Measurements from ENCODE around the gene CBX7.
"Not testable (repeated sequence)": the region's sequence is repeated elsewhere in the genome, so short reads cannot be mapped to it uniquely, and the experiment has no call there.

The CBX7 gene

GRCh38 chr22:39174498-39175352 lies 22.2 kb upstream of the CBX7 start:
- in situ Hi-C loops (cut with MboI; ENCODE audit: low sequenced_read_pairs): loop anchor here (5.0 kb wide), 1 partner anchor 138 kb away; no protein-coding TSS in a partner anchor

- in situ Hi-C loops (cut with MboI; ENCODE audit: low sequenced_read_pairs): no loop called here
Observed at GRCh38 chr22:39173787-39174497, 21.5 kb upstream of the CBX7 start.

DNA sequence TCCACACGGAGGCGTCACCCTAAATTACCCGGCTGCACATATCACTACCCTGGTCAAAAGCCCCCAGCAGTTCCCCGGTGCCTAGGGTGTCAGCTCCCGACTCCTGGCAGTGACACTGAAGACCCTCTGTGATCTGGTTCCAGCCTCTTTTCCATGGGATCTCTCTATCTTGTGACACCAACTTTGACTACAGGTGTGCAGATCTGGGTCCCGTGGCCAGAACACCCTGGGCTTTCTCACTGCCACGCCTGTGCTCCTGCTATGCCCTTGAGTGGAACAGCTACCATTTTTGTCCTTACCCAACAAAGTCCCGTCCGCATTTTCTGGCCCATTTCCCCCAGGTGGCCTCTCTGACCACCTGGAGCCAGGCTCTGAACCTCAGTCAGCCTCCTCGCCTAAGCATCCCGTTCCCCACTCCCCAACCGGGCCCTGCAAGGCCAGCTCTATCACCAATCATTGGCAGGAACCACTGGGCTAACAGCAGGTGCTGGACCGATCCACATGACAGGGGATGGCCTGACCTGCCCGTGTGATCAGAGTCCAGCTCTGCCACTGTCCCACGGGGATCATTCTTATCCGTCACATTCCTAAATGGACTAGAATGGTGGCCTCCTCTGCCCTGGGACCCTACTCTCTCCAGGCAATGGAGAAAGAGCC lies 20.7 kb upstream of the CBX7 start:
- in situ Hi-C loops (cut with MboI; ENCODE audit: low sequenced_read_pairs): no loop called here

- in situ Hi-C loops (cut with MboI; ENCODE audit: low sequenced_read_pairs): not testable (repeated sequence)
Observed at GRCh38 chr22:39172265-39173049, 20.0 kb upstream of the CBX7 start.

- in situ Hi-C loops (cut with MboI; ENCODE audit: low sequenced_read_pairs): no loop called here
Observed at GRCh38 chr22:39171623-39172264, 19.3 kb upstream of the CBX7 start.

GRCh38 chr22:39170825-39171622 lies 18.5 kb upstream of the CBX7 start:
- in situ Hi-C loops (cut with MboI; ENCODE audit: low sequenced_read_pairs): no loop called here

DNA sequence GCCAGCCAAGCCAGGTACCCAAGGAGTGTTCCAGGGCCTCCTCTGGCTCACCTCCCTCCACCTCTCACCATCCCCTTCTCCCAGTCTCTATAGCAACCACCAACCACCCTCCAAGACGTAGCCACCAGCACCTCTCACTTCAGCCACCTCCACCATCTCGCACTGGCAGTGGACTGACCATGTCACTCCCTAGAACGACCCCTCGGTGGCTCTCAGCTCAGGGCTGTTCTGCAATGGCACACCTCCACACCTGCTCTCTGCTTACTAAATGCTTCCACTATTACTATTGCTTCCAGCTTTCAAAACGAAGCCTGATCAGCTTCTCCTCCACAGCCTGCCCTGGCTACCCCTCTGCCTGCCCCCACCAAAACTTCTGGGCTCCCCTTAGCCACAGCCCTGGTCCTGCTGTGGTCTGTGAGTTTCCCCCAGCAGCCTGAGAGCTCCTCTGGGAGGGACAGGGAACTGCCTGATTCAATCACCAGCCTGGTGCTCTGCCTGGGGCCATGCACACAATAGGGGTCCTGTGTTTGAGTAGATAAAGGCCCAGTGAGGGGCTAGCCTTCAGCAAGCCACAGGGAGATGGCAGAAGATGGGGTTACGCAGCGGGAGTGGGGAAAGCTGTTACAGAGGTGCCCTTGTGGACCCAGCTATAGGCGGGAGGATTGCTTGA lies 17.5 kb upstream of the CBX7 start:
- in situ Hi-C loops (cut with MboI; ENCODE audit: low sequenced_read_pairs): no loop called here

- in situ Hi-C loops (cut with MboI; ENCODE audit: low sequenced_read_pairs): no loop called here
Observed at GRCh38 chr22:39166547-39166946, 14.1 kb upstream of the CBX7 start.

- in situ Hi-C loops (cut with MboI; ENCODE audit: low sequenced_read_pairs): not testable (repeated sequence)
Observed at GRCh38 chr22:39156093-39156492, 3.6 kb upstream of the CBX7 start.

GRCh38 chr22:39155421-39155820 lies 2.9 kb upstream of the CBX7 start:
- in situ Hi-C loops (cut with MboI; ENCODE audit: low sequenced_read_pairs): no loop called here

- in situ Hi-C loops (cut with MboI; ENCODE audit: low sequenced_read_pairs): no loop called here
Observed at GRCh38 chr22:39153220-39153717, 789 bp upstream of the CBX7 start.

GRCh38 chr22:39152024-39152510 lies 413 bp downstream of the CBX7 start:
- in situ Hi-C loops (cut with MboI; ENCODE audit: low sequenced_read_pairs): no loop called here

DNA sequence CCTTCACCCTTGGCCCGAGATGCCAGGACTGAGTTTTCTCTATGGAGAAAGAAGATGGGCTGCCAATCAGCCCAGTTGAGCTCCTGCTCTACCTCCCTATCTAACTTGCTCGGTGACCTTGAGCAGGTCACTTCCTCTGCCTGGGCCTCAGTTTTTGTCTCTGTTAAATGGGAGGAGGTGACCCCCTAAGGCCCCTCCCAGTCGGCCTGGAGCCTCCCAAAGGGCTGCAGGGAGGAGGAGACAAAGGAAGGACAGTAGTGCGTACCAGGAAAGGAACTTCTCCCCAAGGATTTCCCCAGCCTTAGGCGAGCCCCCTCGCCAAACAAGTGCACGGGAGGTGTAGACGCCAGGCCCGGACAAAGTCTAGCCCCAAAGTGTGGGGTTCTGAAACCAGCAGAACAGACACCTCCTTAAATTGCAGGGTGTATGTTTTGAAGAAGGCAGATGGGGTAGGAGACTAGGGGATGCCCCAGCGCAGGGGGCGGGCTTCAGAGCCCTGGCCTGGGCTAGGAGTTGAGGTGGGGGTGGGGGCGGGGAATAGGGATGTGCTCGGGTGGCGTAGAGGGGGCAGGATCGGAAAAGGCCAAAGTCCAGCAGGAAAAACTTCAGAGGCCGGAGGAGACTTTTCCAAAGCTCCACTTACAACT lies 1.0 kb downstream of the CBX7 start:
- in situ Hi-C loops (cut with MboI; ENCODE audit: low sequenced_read_pairs): no loop called here

- in situ Hi-C loops (cut with MboI; ENCODE audit: low sequenced_read_pairs): no loop called here
Observed at GRCh38 chr22:39150848-39151215, 1.6 kb downstream of the CBX7 start.

GRCh38 chr22:39149915-39150847 lies 2.3 kb downstream of the CBX7 start:
- in situ Hi-C loops (cut with MboI; ENCODE audit: low sequenced_read_pairs): no loop called here

DNA sequence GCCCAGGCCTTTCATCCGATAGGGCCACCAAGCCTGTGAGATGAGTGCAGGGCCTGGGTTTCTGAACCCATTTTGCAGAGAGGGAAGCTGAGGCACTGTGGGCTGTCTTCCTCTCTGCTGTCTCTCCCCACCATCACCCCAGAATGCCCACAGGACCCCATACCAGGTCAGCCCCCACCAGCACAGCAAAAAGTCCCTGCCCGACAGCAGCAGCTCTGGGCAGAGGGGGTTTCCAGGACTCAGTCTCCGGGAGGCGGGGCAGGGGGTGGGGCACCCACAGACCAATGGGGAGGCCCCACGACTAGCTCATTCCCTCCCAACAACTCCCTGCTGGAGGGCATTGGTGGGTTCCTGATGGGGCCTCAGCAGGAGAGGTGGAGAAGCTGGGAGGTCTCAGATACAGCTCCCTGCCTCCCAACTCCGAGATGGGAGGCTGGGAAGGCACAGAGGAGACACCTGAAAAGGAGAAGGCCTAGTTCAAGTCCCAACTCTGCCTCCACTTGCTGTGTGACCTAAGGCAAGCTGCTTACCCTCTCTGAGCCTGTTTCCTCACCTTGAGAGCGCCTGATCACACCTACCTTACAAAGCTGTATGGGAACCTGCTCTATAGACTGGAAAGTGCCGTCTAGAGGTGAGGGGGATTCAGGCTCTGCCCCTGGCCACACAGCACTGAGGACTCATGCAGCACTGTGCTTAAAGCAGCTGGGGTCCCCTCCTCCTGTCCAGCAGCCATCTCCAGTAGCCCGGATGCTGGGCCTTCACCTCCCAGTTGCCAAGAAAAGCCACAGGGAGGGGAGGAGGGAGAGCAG lies 3.5 kb downstream of the CBX7 start:
- in situ Hi-C loops (cut with MboI; ENCODE audit: low sequenced_read_pairs): no loop called here

Data from HL-60/S4 treated with retinoic acid at 250 ng/mL for 4 days and 3 days (cell line).